Activated CD8-positive, alpha-beta memory T cell treated with anti-CD3 and anti-CD28 coated beads for 36 hours (primary cell): ENCODE data around the gene EMP2. TPM values are rescaled to one million over a fixed set of nuclear protein-coding genes. Genes with fewer than 3 reads are reported as not detected.
"Not testable (repeated sequence)": the region's sequence is repeated elsewhere in the genome, so short reads cannot be mapped to it uniquely, and the experiment has no call there.

Experiments
- CTCF ChIA-PET: fragments of 350-600 bp; sonication (Branson Sonifier 250); formaldehyde crosslinking; loops from one replicate; lab custom pipeline; 2021; ENCODE audit warnings: antibody characterized with exemption; lab: Charles Lee
- POLR2A ChIA-PET: fragments of 350-600 bp; sonication (Branson Sonifier 250); formaldehyde crosslinking; loops from one replicate; lab custom pipeline; 2021; ENCODE audit warnings: antibody characterized with exemption; lab: Charles Lee
- total RNA-seq, 2 experiments: library from RNA; stranded (reverse); gene quantifications; one replicate each; pipeline ENCODE4 v1.2.3, GENCODE V29; 2021

EMP2 gene
- total RNA-seq, 2 experiments from 2014 or later, result not detected

- ChIA-PET POLR2A (no interaction called here), CTCF (no interaction called here)
Measured at GRCh38 chr16:10530685-10531084, 49.7 kb downstream of the EMP2 start.

- ChIA-PET CTCF (interaction anchor here (0.7 kb wide), 1 partner anchor 140 kb away, joined by 4 read pairs; no protein-coding TSS in a partner anchor), POLR2A (interaction anchor here (0.7 kb wide), 1 partner anchor 195 kb away, joined by 8 read pairs; no protein-coding TSS in a partner anchor)
Measured at GRCh38 chr16:10529895-10530669, 50.3 kb downstream of the EMP2 start.

GRCh38 chr16:10528635-10529034, 51.8 kb downstream of the EMP2 start:
- ChIA-PET POLR2A (no interaction called here), CTCF (no interaction called here)

GRCh38 chr16:10526962-10527361, 53.4 kb downstream of the EMP2 start:
- ChIA-PET POLR2A (no interaction called here), CTCF (no interaction called here)

- CTCF ChIA-PET, result interaction anchor here (1.0 kb wide), 1 partner anchor 12 kb away, joined by 4 read pairs; no protein-coding TSS in a partner anchor
- POLR2A ChIA-PET, result interaction anchor here (0.7 kb wide), 1 partner anchor 81 kb away, joined by 8 read pairs; no protein-coding TSS in a partner anchor
Measured at GRCh38 chr16:10525214-10525825, 55.1 kb downstream of the EMP2 start.

GRCh38 chr16:10522966-10523365, 57.4 kb downstream of the EMP2 start:
- ChIA-PET CTCF (interaction anchor here (0.7 kb wide), 1 partner anchor 131 kb away, joined by 4 read pairs; no protein-coding TSS in a partner anchor), POLR2A (interaction anchor here (0.6 kb wide), 1 partner anchor 38 kb away, joined by 3 read pairs; no protein-coding TSS in a partner anchor)

GRCh38 chr16:10521681-10522274, 58.6 kb downstream of the EMP2 start:
- ChIA-PET CTCF (interaction anchor here (0.8 to 1.0 kb wide), 3 partner anchors 8 to 409 kb away, joined by 3 to 6 read pairs (median 3); no protein-coding TSS in a partner anchor), POLR2A (no interaction called here)

GRCh38 chr16:10520869-10521578, 59.4 kb downstream of the EMP2 start:
- CTCF ChIA-PET, result interaction anchor here (0.8 to 1.0 kb wide), 2 partner anchors 12 to 410 kb away, joined by 3 read pairs; no protein-coding TSS in a partner anchor
- POLR2A ChIA-PET, result no interaction called here

- POLR2A ChIA-PET, result no interaction called here
- CTCF ChIA-PET, result no interaction called here
Measured at GRCh38 chr16:10519929-10520868, 60.2 kb downstream of the EMP2 start.

- CTCF ChIA-PET, result no interaction called here
- POLR2A ChIA-PET, result no interaction called here
Measured at GRCh38 chr16:10519297-10519696, 61.1 kb downstream of the EMP2 start.

- POLR2A ChIA-PET, result no interaction called here
- CTCF ChIA-PET, result interaction anchor here (0.6 kb wide), 1 partner anchor 203 kb away, joined by 3 read pairs; no protein-coding TSS in a partner anchor
Measured at GRCh38 chr16:10518479-10519041, 61.8 kb downstream of the EMP2 start.

- POLR2A ChIA-PET, result no interaction called here
- CTCF ChIA-PET, result no interaction called here
Measured at GRCh38 chr16:10517868-10518267, 62.5 kb downstream of the EMP2 start.

GRCh38 chr16:10514369-10515055, 65.9 kb downstream of the EMP2 start:
- POLR2A ChIA-PET, result no interaction called here
- CTCF ChIA-PET, result interaction anchor here (0.7 to 3.5 kb wide), 11 partner anchors 11 to 404 kb away, joined by 3 to 31 read pairs (median 4); partner anchors contain the start of gene NUBP1

GRCh38 chr16:10511829-10512228, 68.6 kb downstream of the EMP2 start:
- POLR2A ChIA-PET, result no interaction called here
- CTCF ChIA-PET, result interaction anchor here (0.5 to 1.8 kb wide), 4 partner anchors 197 to 428 kb away, joined by 3 to 6 read pairs (median 3); no protein-coding TSS in a partner anchor

- ChIA-PET CTCF (interaction anchor here (0.7 to 2.4 kb wide), 5 partner anchors 110 to 254 kb away, joined by 3 to 22 read pairs (median 4); no protein-coding TSS in a partner anchor), POLR2A (no interaction called here)
Measured at GRCh38 chr16:10510279-10510678, 70.1 kb downstream of the EMP2 start.

GRCh38 chr16:10509534-10510025, 70.8 kb downstream of the EMP2 start:
- ChIA-PET CTCF (interaction anchor here (0.6 to 2.4 kb wide), 11 partner anchors 10 to 253 kb away, joined by 3 to 22 read pairs (median 3); no protein-coding TSS in a partner anchor), POLR2A (no interaction called here)

- CTCF ChIA-PET, result interaction anchor here (1.6 kb wide), 1 partner anchor 248 kb away, joined by 5 read pairs; no protein-coding TSS in a partner anchor
- POLR2A ChIA-PET, result not testable (repeated sequence)
Measured at GRCh38 chr16:10505286-10505685, 75.1 kb downstream of the EMP2 start.
